HG03097 (cell line): ENCODE measurements around the gene ZNF536.

Experiments
- ATAC-seq: cut with Tn5 transposase; IDR thresholded peaks from one replicate; pipeline ENCODE4 v1.9.1; 2021; ENCODE audit not compliant: unreplicated experiment, low FRiP score

The ZNF536 gene

GRCh38 chr19:30590596-30591229, 218.5 kb downstream of the ZNF536 start:
- no peak for ATAC-seq

GRCh38 chr19:30593356-30593755, 221.2 kb downstream of the ZNF536 start:
- ATAC-seq: no peak

- ATAC-seq: no peak
Observed at GRCh38 chr19:30593975-30594745, 222.0 kb downstream of the ZNF536 start.

GRCh38 chr19:30596268-30596667, 224.1 kb downstream of the ZNF536 start:
- ATAC-seq: no peak

GRCh38 chr19:30596813-30597399, 224.7 kb downstream of the ZNF536 start:
- no peak for ATAC-seq

GRCh38 chr19:30598688-30599087, 226.5 kb downstream of the ZNF536 start:
- no peak for ATAC-seq

GRCh38 chr19:30602661-30603350, 230.6 kb downstream of the ZNF536 start:
- no peak for ATAC-seq

GRCh38 chr19:30604657-30605056, 232.5 kb downstream of the ZNF536 start:
- no peak for ATAC-seq

- ATAC-seq: no peak
Observed at GRCh38 chr19:30605333-30605732, 233.1 kb downstream of the ZNF536 start.

GRCh38 chr19:30606114-30607050, 234.2 kb downstream of the ZNF536 start:
- ATAC-seq: no peak
